Activated CD4-positive, alpha-beta T cell treated with anti-CD3 and anti-CD28 coated beads, Interleukin-2, amount 10 ng/mL, durations not matched to agents 24 days and 14 days (primary cell): ENCODE results near the gene P4HA1. TPM values are rescaled to one million over a fixed set of nuclear protein-coding genes. Genes with fewer than 3 reads are reported as not detected.

Experiments used
- DNase-seq: peaks from one replicate; pipeline ENCODE4 v3.0.0; 2022
- H3K27ac Mint-ChIP-seq: one replicate; pipeline ENCODE4 v1.8.0; 2022; ENCODE audit warnings: mild to moderate bottlenecking, mixed read lengths
- H3K27me3 Mint-ChIP-seq: one replicate; pipeline ENCODE4 v1.8.0; 2022; ENCODE audit warnings: mixed read lengths
- H3K36me3 Mint-ChIP-seq: one replicate; pipeline ENCODE4 v1.8.0; 2022; ENCODE audit warnings: low read depth, mild to moderate bottlenecking, mixed read lengths
- H3K4me1 Mint-ChIP-seq: one replicate; pipeline ENCODE4 v1.8.0; 2021; ENCODE audit warnings: mixed read lengths
- H3K4me3 Mint-ChIP-seq: one replicate; pipeline ENCODE4 v1.8.0; 2022; ENCODE audit warnings: mild to moderate bottlenecking, moderate library complexity, mixed read lengths
- H3K9me3 Mint-ChIP-seq: one replicate; pipeline ENCODE4 v1.8.0; 2021; ENCODE audit warnings: mixed read lengths
- intact Hi-C: fragments of 100-400 bp; cut with micrococcal nuclease; formaldehyde crosslinking; loops from one replicate; pipeline ENCODE4 v1.15.1; 2023
- total RNA-seq: library from RNA; stranded (reverse); gene quantifications from 2 replicates; pipeline ENCODE4 v1.2.3, GENCODE V29; 2022

Gene P4HA1
- total RNA-seq, result 69.4 and 71.1 TPM in 2 replicates

DNA sequence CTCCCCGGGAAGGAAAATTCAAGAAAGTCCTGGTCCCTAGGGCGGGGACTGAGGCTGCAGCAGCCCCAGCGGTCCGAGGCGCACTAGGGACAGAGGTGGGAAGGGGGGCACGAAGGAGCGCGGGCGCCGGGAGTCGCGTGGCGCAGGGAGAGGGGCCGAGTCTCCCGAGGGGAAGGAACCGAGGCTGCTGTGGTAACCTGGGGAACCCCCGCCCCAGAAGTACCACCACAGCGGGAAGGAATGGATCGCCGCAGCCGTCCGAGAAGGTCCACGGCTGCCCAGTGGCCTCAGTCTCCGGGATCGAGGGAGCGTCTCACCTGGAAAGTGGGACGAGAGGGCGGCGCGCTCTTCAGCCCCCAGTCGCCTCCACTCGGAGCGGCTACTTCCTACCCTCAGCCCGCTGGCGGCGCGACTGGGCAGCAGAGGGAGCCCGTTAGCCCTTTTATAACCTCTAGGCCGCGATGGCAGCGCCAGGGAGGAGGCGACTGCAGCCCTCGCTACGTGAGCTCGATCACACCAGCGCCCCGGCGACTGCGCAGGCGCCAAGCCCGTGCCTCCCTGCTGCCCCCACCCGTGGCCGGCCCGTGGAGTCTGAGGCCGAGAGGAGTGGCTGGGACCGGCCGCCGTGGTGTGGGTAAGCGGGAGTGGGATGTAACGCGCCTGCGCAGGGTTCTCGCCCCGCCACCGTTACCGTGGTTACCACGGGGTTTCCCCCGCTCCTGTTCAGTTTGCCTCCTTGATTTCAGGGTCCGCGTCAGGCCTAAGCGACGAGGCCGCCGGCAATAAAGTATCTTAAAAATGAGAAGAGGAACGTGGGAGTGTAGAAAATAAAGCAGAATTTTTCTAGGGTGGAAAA, at the start of gene P4HA1:
Gene P4HA1 (minus strand): TSS at position 418 of the 856 bp plus-strand sequence. CDS start 21,983 bp downstream, outside the sequence.
- DNase-seq, result peak; percentile 99
- peak within 1 kb of the TSS; percentile 99 for H3K27ac Mint-ChIP-seq
- H3K4me1 Mint-ChIP-seq, result peaks cover 30% of the 10 kb centered on the region
- H3K4me3 Mint-ChIP-seq, result peak within 1 kb of the TSS; percentile 93
- intact Hi-C loops, result loop anchor here (1.0 to 10.0 kb wide), 7 partner anchors 14 to 316 kb away; partner anchors contain the start of genes ANXA7, DNAJC9, ECD and FAM149B1
- peaks cover 23% of the 10 kb centered on the region for H3K36me3 Mint-ChIP-seq
- no peaks in the 10 kb centered on the region for H3K9me3 Mint-ChIP-seq
- H3K27me3 Mint-ChIP-seq, result no peaks in the 10 kb centered on the region

DNA sequence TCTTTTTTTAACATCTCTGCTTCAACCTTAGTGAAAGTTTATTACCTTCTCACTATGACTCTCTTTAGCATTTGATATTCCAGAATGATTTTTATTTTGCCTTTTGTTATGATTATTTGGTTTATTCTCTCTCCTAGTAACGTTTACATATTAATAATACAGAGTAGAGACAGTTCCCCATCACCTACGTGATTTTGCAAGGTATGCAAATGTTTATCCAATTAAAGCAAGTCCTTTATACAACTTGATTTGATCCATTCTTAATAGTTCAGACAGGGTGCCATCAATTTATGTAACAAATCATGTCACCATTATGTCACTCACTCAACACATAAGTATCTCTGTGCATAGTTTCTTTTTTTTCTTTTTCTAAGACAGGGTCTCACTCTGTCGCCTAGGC, 44.9 kb upstream of the P4HA1 start:
- H3K4me3 Mint-ChIP-seq, result no peak overlapping the region
- H3K4me1 Mint-ChIP-seq, result no peaks in the 10 kb centered on the region
- H3K27me3 Mint-ChIP-seq, result no peaks in the 10 kb centered on the region
- no peaks in the 10 kb centered on the region for H3K9me3 Mint-ChIP-seq
- intact Hi-C loops, result no loop called here
- no peak for DNase-seq
- H3K36me3 Mint-ChIP-seq, result peaks cover 43% of the 10 kb centered on the region
- no peak overlapping the region for H3K27ac Mint-ChIP-seq

GRCh38 chr10:73139251-73139650, 42.6 kb upstream of the P4HA1 start:
- intact Hi-C loops, result no loop called here
- H3K9me3 Mint-ChIP-seq, result no peaks in the 10 kb centered on the region
- DNase-seq, result no peak
- H3K4me3 Mint-ChIP-seq, result no peak overlapping the region
- H3K4me1 Mint-ChIP-seq, result no peaks in the 10 kb centered on the region
- H3K36me3 Mint-ChIP-seq, result peaks cover 50% of the 10 kb centered on the region
- no peaks in the 10 kb centered on the region for H3K27me3 Mint-ChIP-seq
- H3K27ac Mint-ChIP-seq, result no peak overlapping the region

DNA sequence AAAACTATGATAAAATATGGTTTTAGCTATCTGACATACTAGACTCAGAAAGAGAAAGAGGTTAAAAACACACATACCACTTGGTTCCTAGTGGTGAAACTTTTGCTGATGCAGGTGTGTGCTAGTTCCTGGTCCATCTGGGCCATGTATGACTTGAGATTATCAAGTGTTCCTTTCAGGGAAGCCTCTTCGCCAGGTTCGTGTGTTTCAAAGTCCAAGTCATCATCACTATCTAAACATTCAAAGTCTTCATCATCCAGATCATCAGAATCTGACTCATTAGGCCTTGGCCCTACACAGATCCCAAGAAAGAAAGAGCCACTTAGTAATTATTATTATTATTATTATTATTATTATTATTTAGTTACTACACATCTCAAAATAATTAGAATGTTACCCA, 40.0 kb upstream of the P4HA1 start:
- H3K4me1 Mint-ChIP-seq, result no peaks in the 10 kb centered on the region
- peaks cover 53% of the 10 kb centered on the region for H3K36me3 Mint-ChIP-seq
- intact Hi-C loops, result no loop called here
- no peak for DNase-seq
- H3K27ac Mint-ChIP-seq, result no peak overlapping the region
- no peaks in the 10 kb centered on the region for H3K27me3 Mint-ChIP-seq
- no peak overlapping the region for H3K4me3 Mint-ChIP-seq
- H3K9me3 Mint-ChIP-seq, result no peaks in the 10 kb centered on the region

- Mint-ChIP-seq H3K4me1 (no peaks in the 10 kb centered on the region), H3K4me3 (no peak overlapping the region), H3K9me3 (no peaks in the 10 kb centered on the region), H3K27me3 (no peaks in the 10 kb centered on the region), H3K27ac (no peak overlapping the region), H3K36me3 (peaks cover 54% of the 10 kb centered on the region)
- no peak for DNase-seq
- intact Hi-C loops, result no loop called here
These were observed 38.1 kb upstream of the P4HA1 start for GRCh38 chr10:73134727-73135126.

DNA sequence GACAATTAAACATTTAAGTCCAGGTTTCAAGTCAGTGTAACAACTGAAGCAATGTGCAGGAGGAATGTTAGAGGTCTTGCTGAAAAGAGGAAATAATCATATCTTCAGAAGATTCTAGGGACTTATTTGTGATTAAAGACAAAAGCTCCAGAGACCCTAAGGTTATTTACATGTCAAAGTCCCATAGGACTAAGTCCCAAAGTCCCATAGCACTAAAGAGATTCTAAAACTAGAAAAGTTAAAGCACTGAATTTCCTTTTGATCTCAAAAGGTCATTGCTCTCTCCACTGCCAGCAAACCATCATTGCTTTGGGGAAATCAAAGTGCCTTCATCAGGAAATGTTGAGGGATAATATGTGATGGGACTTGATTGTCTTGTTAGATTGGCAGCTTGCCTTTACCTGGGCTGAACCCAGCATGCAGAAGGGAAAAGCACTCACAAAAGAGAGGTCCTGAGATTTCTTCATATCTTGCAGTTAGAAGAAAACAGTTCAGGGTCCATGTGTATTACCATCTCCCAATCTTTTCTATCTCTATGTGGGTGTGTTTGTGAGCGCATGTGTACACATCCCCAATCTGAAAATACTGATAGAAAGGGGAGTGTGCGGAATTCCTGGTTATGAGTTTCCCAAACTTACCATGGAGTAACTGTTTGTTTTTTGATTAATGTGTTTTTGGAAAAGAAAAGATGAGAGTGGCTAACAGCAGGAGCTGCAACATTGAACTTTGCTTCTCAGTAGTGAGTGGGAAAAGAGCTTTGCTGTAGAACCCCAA, 35.4 kb upstream of the P4HA1 start:
- H3K4me3 Mint-ChIP-seq, result no peak overlapping the region
- no peaks in the 10 kb centered on the region for H3K4me1 Mint-ChIP-seq
- H3K9me3 Mint-ChIP-seq, result no peaks in the 10 kb centered on the region
- no peak for DNase-seq
- H3K27ac Mint-ChIP-seq, result no peak overlapping the region
- intact Hi-C loops, result no loop called here
- H3K27me3 Mint-ChIP-seq, result no peaks in the 10 kb centered on the region
- H3K36me3 Mint-ChIP-seq, result peaks cover 51% of the 10 kb centered on the region

GRCh38 chr10:73131301-73131700, 34.6 kb upstream of the P4HA1 start:
- H3K27ac Mint-ChIP-seq, result no peak overlapping the region
- intact Hi-C loops, result no loop called here

GRCh38 chr10:73126343-73126742, 29.7 kb upstream of the P4HA1 start:
- intact Hi-C loops, result no loop called here
- no peak overlapping the region for H3K27ac Mint-ChIP-seq
- no peaks in the 10 kb centered on the region for H3K9me3 Mint-ChIP-seq
- no peak for DNase-seq
- H3K27me3 Mint-ChIP-seq, result no peaks in the 10 kb centered on the region
- no peak overlapping the region for H3K4me3 Mint-ChIP-seq
- H3K4me1 Mint-ChIP-seq, result no peaks in the 10 kb centered on the region
- H3K36me3 Mint-ChIP-seq, result peaks cover 35% of the 10 kb centered on the region

More at GRCh38 chr10:73131301-73131700, 34.6 kb upstream of the P4HA1 start:
- Mint-ChIP-seq H3K4me1 (no peaks in the 10 kb centered on the region), H3K36me3 (peaks cover 53% of the 10 kb centered on the region), H3K27me3 (no peaks in the 10 kb centered on the region), H3K4me3 (no peak overlapping the region), H3K9me3 (no peaks in the 10 kb centered on the region)
- DNase-seq, result no peak

- Mint-ChIP-seq H3K27ac (no peak overlapping the region), H3K36me3 (peaks cover 27% of the 10 kb centered on the region)
- intact Hi-C loops, result no loop called here
These were observed 23.3 kb upstream of the P4HA1 start for GRCh38 chr10:73119952-73120351.

DNA sequence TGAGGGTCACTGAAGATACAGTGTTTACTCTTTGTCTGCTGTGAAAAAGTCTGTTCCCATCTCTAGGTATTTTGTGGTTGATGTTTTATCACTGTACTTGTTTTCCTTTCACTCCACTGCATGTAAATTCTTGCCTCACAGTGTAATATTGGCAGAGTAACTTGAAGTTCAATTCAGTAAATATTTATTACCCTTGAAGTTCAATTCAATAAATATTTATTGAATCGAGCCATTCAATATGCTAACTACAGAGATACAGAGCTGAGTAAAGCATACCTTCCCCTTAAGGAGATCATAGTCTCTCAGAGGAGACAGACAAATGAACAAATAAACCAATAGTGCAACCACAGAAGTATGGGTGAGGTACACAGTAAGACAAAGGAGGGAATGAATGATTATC, 22.8 kb upstream of the P4HA1 start:
- no peaks in the 10 kb centered on the region for H3K9me3 Mint-ChIP-seq

More at GRCh38 chr10:73119952-73120351, 23.3 kb upstream of the P4HA1 start:
- Mint-ChIP-seq H3K4me3 (no peak overlapping the region), H3K9me3 (no peaks in the 10 kb centered on the region), H3K4me1 (peaks cover 4% of the 10 kb centered on the region), H3K27me3 (no peaks in the 10 kb centered on the region)
- DNase-seq, result no peak

DNA sequence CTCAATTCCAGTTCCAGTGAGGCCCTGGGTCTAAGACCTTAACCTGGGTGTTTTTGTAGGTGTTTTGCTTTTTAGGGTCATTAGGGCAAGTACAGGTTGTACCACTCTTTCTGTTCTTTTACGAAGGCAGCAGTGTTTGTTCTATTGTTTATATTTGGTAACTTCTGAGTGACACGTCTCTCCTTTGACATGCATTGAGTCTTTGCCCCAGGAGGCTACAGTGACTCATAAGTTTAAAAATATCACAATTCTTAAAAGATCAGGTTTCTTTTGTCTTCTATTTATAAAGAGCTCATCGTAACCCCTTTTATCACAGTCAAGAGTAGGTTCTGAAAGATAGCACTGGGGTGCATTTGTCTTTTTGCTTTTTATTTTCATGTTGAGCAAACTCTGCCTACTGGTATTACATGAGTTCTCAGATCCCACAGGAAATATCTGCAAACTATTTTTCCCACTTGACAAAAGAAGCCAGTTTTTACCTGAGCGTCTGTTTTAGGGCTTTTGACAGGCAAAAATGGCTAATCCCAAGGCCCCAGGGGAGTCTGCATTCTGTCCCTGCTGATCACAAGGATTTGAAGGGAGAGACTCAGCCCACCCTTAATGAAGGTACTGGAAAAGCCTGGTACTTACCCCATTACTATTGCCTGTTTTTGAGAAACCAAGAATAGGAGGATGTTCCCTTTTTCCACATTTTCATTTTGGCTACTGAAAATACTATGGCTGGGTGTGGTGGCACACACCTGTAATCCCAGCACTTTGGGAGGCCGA, 21.5 kb upstream of the P4HA1 start:
- Mint-ChIP-seq H3K27ac (peak overlapping the region; percentile 37), H3K27me3 (no peaks in the 10 kb centered on the region), H3K4me3 (no peak overlapping the region), H3K9me3 (no peaks in the 10 kb centered on the region), H3K4me1 (peaks cover 4% of the 10 kb centered on the region), H3K36me3 (peaks cover 22% of the 10 kb centered on the region)
- intact Hi-C loops, result no loop called here
- no peak for DNase-seq

More for the DNA sequence above, 22.8 kb upstream of the P4HA1 start:
- no peak for DNase-seq
- Mint-ChIP-seq H3K4me3 (no peak overlapping the region), H3K27me3 (no peaks in the 10 kb centered on the region), H3K4me1 (peaks cover 4% of the 10 kb centered on the region), H3K27ac (peak overlapping the region; percentile 22), H3K36me3 (peaks cover 27% of the 10 kb centered on the region)
- intact Hi-C loops, result no loop called here

DNA sequence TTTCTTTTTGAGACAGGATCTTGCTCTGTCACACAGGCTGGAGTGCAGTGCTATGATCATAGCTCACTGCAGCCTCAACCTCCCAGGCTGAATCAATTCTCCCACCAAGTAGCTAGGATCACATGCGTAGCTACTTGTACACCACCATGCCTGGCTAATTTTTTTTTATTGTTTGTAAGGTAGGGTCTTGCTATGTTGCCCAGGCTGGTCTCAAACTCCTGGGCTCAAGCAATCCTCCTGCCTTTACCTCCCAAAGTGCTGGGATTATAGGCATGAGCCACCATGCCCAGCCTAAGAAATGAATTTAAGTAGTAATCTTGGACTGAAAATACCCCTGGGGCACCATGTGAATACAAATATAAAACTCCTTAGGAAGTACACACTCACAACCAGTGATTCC, 19.4 kb upstream of the P4HA1 start:
- Mint-ChIP-seq H3K27me3 (no peaks in the 10 kb centered on the region), H3K36me3 (peaks cover 17% of the 10 kb centered on the region)

DNA sequence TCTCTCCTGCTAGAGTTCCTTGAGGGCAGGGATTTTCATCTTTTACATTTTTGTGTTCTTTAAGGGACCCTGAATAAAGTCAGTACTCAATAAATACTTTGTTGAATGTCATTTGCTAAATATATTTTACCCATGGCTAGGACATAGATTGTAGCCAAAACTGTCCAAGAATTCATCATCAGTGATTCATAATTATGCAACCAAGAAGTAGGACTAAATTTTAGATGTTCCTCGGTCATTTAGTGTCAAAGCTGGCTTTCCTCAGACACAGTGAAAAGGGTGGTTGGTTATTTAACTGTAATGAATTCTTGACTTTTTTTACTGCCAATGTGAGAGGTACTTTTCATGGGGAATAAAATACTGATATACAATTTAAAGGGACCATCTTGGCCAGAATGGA, 16.9 kb upstream of the P4HA1 start:
- no peaks in the 10 kb centered on the region for H3K27me3 Mint-ChIP-seq
- H3K4me3 Mint-ChIP-seq, result no peak overlapping the region
- intact Hi-C loops, result no loop called here
- peaks cover 28% of the 10 kb centered on the region for H3K36me3 Mint-ChIP-seq
- H3K27ac Mint-ChIP-seq, result no peak overlapping the region
- H3K9me3 Mint-ChIP-seq, result peaks cover 8% of the 10 kb centered on the region
- peaks cover 19% of the 10 kb centered on the region for H3K4me1 Mint-ChIP-seq
- no peak for DNase-seq

More for the DNA sequence above, 19.4 kb upstream of the P4HA1 start:
- intact Hi-C loops, result no loop called here
- no peak overlapping the region for H3K27ac Mint-ChIP-seq
- DNase-seq, result no peak
- no peak overlapping the region for H3K4me3 Mint-ChIP-seq
- H3K4me1 Mint-ChIP-seq, result peaks cover 9% of the 10 kb centered on the region
- no peaks in the 10 kb centered on the region for H3K9me3 Mint-ChIP-seq
